HepG2 (cell line): Measurements from ENCODE around the gene TUBGCP4. TPM values are rescaled to one million over a fixed set of nuclear protein-coding genes. Genes with fewer than 3 reads are reported as not detected.

Experiments
- ATAC-seq: fragments of 200-7000 bp; cut with Tn5 transposase; 3 replicates; pipeline ENCODE4 v1.9.1; 2020; ENCODE audit warnings: mild to moderate bottlenecking, moderate library complexity
- BruUV-seq: library from RNA; stranded (reverse); fragments of 400-500 nt; replicated peaks from 2 replicates; lab custom pipeline; 2021; lab: Mats Ljungman, UMichigan
- CTCF ChIA-PET: fragments of 300-600 bp; formaldehyde crosslinking; extraction: SDS; loops from one replicate; lab custom pipeline; 2021; ENCODE audit warnings: low total read pairs, inconsistent platforms, low intra/inter-chr PET ratio; lab: Yijun Ruan, JAX
- POLR2A ChIA-PET: fragments of 350-600 bp; sonication (Branson Sonifier 250); formaldehyde crosslinking; loops from one replicate; lab custom pipeline; 2020; ENCODE audit warnings: antibody characterized with exemption, inconsistent platforms; lab: Yijun Ruan, JAX
- DNase-seq: peaks from one replicate; pipeline ENCODE4 v3.0.0-alpha.2; 2015; ENCODE audit warnings: low spot score
- FAIRE-seq: peaks from 3 replicates; lab custom pipeline; 2011; peaks lifted over from hg19 to GRCh38; lab: Jason Lieb, UNC
- H2AFZ ChIP-seq: one replicate; pipeline ENCODE4 v1.6.1; 2011; ENCODE audit warnings: low read length, inconsistent platforms
- H3K27ac ChIP-seq: fragments of 300-600 bp; 3 replicates; pipeline ENCODE4 v1.8.0; 2011; ENCODE audit warnings: mixed run types, mild to moderate bottlenecking, mixed read lengths, low read length, inconsistent platforms; ENCODE audit not compliant: insufficient read depth; ENCODE audit errors: extremely low read length
- H3K27me3 ChIP-seq, 2 experiments: fragments of 200-600 bp in 1 of 2; 2 replicates in 1 of 2; 3 replicates in 1 of 2; pipeline versions ENCODE4 v1.6.0 to v1.8.0; 2011; ENCODE audit warnings: low read length in 2 of 2, mild to moderate bottlenecking in 2 of 2, moderate library complexity in 2 of 2, inconsistent platforms in 1 of 2; ENCODE audit not compliant: insufficient read depth in 2 of 2, control insufficient read depth in 1 of 2
- H3K36me3 ChIP-seq, 2 experiments: fragments of 200-600 bp in 1 of 2; replicated peaks in 1 of 2; 2 replicates in 1 of 2; 3 replicates in 1 of 2; pipeline versions ENCODE4 v1.5.1 to v1.8.0; 2011; ENCODE audit warnings: low read length in 2 of 2, inconsistent platforms in 1 of 2; ENCODE audit not compliant: insufficient read depth in 2 of 2, control insufficient read depth in 1 of 2
- H3K4me1 ChIP-seq: 2 replicates; pipeline ENCODE4 v1.5.1; 2012; ENCODE audit warnings: low read length, inconsistent platforms; ENCODE audit not compliant: insufficient read depth
- H3K4me2 ChIP-seq: 2 replicates; pipeline ENCODE4 v1.6.0; 2011; ENCODE audit warnings: low read depth, low read length, inconsistent platforms
- H3K4me3 ChIP-seq, 3 experiments: fragments of 200-600 bp in 1 of 3; sonication (generic), shearing (Covaris generic) in 1 of 3; replicated peaks in 1 of 3; 2 replicates each; pipeline ENCODE4 v1.5.1; 2011 to 2016; ENCODE audit warnings: low read length in 3 of 3, inconsistent platforms in 2 of 3, low read depth in 2 of 3, mild to moderate bottlenecking in 2 of 3, control low read depth in 1 of 3, mixed read lengths in 1 of 3; ENCODE audit not compliant: insufficient read depth in 1 of 3
- H3K79me2 ChIP-seq: one replicate; pipeline ENCODE4 v1.6.1; 2011; ENCODE audit warnings: low read length, inconsistent platforms; ENCODE audit not compliant: insufficient read depth
- H3K9ac ChIP-seq: 2 replicates; pipeline ENCODE4 v1.6.0; 2011; ENCODE audit warnings: mild to moderate bottlenecking, low read depth, low read length, inconsistent platforms; ENCODE audit not compliant: insufficient read depth
- H3K9me3 ChIP-seq: 2 replicates; pipeline ENCODE4 v1.5.1; 2012; ENCODE audit warnings: mild to moderate bottlenecking, low read length
- H4K20me1 ChIP-seq: 2 replicates; pipeline ENCODE4 v1.6.0; 2011; ENCODE audit warnings: inconsistent platforms, mild to moderate bottlenecking, low read length, moderate library complexity; ENCODE audit not compliant: insufficient read depth
- ATF1 ChIP-seq: IDR thresholded peaks from 2 replicates; pipeline ENCODE4 v1.6.1; 2016; ENCODE audit warnings: mild to moderate bottlenecking, control low read depth
- BRD4 ChIP-seq: sonication (generic); formaldehyde crosslinking; IDR thresholded peaks from 2 replicates; pipeline ENCODE4 v1.4.0; 2020; ENCODE audit warnings: missing genetic modification reagents
- FOXA3 ChIP-seq: IDR thresholded peaks from 2 replicates; pipeline ENCODE4 v1.6.1; 2016; ENCODE audit warnings: missing genetic modification reagents, missing compliant biosample characterization
- JUND ChIP-seq: sonication (generic); formaldehyde crosslinking; IDR thresholded peaks from 2 replicates; pipeline ENCODE4 v1.8.0; 2022; ENCODE audit warnings: mild to moderate bottlenecking, missing genetic modification reagents
- SAFB2 ChIP-seq: sonication (generic); formaldehyde crosslinking; IDR thresholded peaks from 2 replicates; pipeline ENCODE4 v1.5.1; 2020; ENCODE audit warnings: missing genetic modification reagents, low read depth, mild to moderate bottlenecking, borderline replicate concordance
- SPEN ChIP-seq: sonication (generic); formaldehyde crosslinking; IDR thresholded peaks from 2 replicates; pipeline ENCODE4 v1.5.1; 2020; ENCODE audit warnings: low read depth, mild to moderate bottlenecking, missing genetic modification reagents
- SRF ChIP-seq: IDR thresholded peaks from 2 replicates; pipeline ENCODE4 v1.6.1; 2011; ENCODE audit warnings: mild to moderate bottlenecking, low read depth, low read length, moderate library complexity
- ZBTB8A ChIP-seq: sonication (generic); formaldehyde crosslinking; IDR thresholded peaks from 2 replicates; pipeline ENCODE4 v1.4.0; 2020; ENCODE audit warnings: mild to moderate bottlenecking, low read depth, missing genetic modification reagents, borderline replicate concordance
- ZNF10 ChIP-seq: sonication (generic); formaldehyde crosslinking; IDR thresholded peaks from 2 replicates; pipeline ENCODE4 v1.4.0; 2020; ENCODE audit warnings: mild to moderate bottlenecking, low read depth, missing genetic modification reagents, borderline replicate concordance
- ZNF333 ChIP-seq: sonication (generic); formaldehyde crosslinking; IDR thresholded peaks from 2 replicates; pipeline ENCODE4 v1.4.0; 2020; ENCODE audit warnings: mild to moderate bottlenecking, missing genetic modification reagents, borderline replicate concordance
- ZNF747 ChIP-seq: sonication (generic); formaldehyde crosslinking; IDR thresholded peaks from 2 replicates; pipeline ENCODE4 v1.8.1; 2023; ENCODE audit warnings: missing genetic modification reagents, mild to moderate bottlenecking, borderline replicate concordance
- ZSCAN20 ChIP-seq: sonication (generic); formaldehyde crosslinking; IDR thresholded peaks from 2 replicates; pipeline ENCODE4 v1.4.0; 2020; ENCODE audit warnings: missing genetic modification reagents, mild to moderate bottlenecking, borderline replicate concordance
- WGBS: methylation state at CpG from one replicate; pipeline ENCODE4 v1.1.6; 2017; ENCODE audit warnings: low lambda C conversion rate; 5-methylcytosine and 5-hydroxymethylcytosine counted together
- in situ Hi-C: cut with HindIII; loops from 2 replicates; pipeline ENCODE4 v1.10.0; 2017; ENCODE audit warnings: low pct_unique_long_range_greater_than_20kb; ENCODE audit not compliant: extremely low pct_ligation_motif_present
- intact Hi-C: fragments of 100-400 bp; cut with micrococcal nuclease; formaldehyde crosslinking; loops from one replicate; pipeline ENCODE4 v1.10.0; 2022; ENCODE audit not compliant: unreplicated experiment
- polyA plus RNA-seq, 8 experiments: library from polyadenylated mRNA; depleted of rRNA in 3 of 8; stranded (reverse) in 7 of 8; unstranded in 1 of 8; fragments of >200 nt; fragmentation: Illumina TruSeq in 4 of 8; extraction: Trizol in 4 of 8; gene quantifications; 2 replicates each; pipeline versions ENCODE4 v1.2.1 to v1.2.3, GENCODE V29; 2011 to 2016; ENCODE audit warnings: low read depth in 4 of 8, missing spikeins in 1 of 8, mixed read lengths in 1 of 8; ENCODE audit not compliant: insufficient read depth in 1 of 8
- total RNA-seq, 5 experiments: library from RNA; depleted of rRNA; stranded (reverse); fragments of >200 nt; fragmentation: Illumina TruSeq; extraction: Trizol; gene quantifications; 2 replicates each; pipeline ENCODE4 v1.2.3, GENCODE V29; 2016; ENCODE audit warnings: low read depth in 1 of 5
- TF ChIP-seq, protein P1 (sequence below): sonication (generic); formaldehyde crosslinking; IDR thresholded peaks from 2 replicates; pipeline ENCODE4 v1.5.0; 2020; ENCODE audit warnings: mild to moderate bottlenecking, missing genetic modification reagents, borderline replicate concordance
- TF ChIP-seq, protein P2 (sequence below): sonication (generic); formaldehyde crosslinking; IDR thresholded peaks from 2 replicates; pipeline ENCODE4 v1.5.0; 2020; ENCODE audit warnings: mild to moderate bottlenecking, low read depth, missing genetic modification reagents, borderline replicate concordance
- TF ChIP-seq, protein P3 (sequence below): sonication (generic); formaldehyde crosslinking; IDR thresholded peaks from 2 replicates; pipeline ENCODE4 v1.5.1; 2020; ENCODE audit warnings: missing genetic modification reagents, mild to moderate bottlenecking, borderline replicate concordance

TUBGCP4 gene
- total and polyA plus RNA-seq, 2 of the 13 experiments (the other 11 are each of a cell fraction or from before 2014, with no cell fraction given) = 15.0 to 20.5 TPM

DNA sequence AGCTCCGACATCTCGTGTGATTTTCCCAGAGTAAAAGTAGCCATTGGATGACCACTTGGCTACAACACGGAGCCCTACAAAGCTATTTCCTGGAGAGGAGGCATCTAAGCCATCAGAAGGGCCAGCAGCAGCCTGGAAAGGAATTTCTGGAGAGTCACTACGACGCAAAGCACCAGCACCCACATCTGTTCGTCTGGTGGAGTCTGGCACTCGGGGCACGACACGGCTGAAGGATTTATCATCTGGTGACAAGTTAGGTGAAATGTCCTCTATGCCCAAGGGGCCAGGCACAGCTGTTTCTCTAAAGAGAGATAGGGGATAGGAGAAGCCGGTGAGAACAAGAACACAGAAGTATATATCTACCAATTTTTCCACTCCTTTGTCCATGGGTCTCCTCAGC, 49.5 kb downstream of the TUBGCP4 start:
- no peak overlapping the region for H3K4me3 ChIP-seq
- WGBS = 97% methylated on average over 4 of the region's 10 CpGs
- no peaks in the 10 kb centered on the region for H3K4me1 ChIP-seq
- H4K20me1 ChIP-seq = no peaks in the 10 kb centered on the region
- no peak overlapping the region for H3K27ac ChIP-seq
- DNase-seq = no peak
- H3K27me3 ChIP-seq = no peaks in the 10 kb centered on the region
- H3K36me3 ChIP-seq = peaks cover 14 to 52% of the 10 kb centered on the region in 2 experiments; a peak in 4 of 5 replicates
- H3K79me2 ChIP-seq = no peaks in the 10 kb centered on the region
- no peak for ATAC-seq
- BruUV-seq = no TSS peak
- POLR2A ChIA-PET = no interaction called here
- no peak overlapping the region for H3K9ac ChIP-seq
- CTCF ChIA-PET = no interaction called here
- in situ Hi-C loops = no loop called here
- FAIRE-seq = no peak
- no peak overlapping the region for H3K4me2 ChIP-seq
- H2AFZ ChIP-seq = no peak overlapping the region
- no peaks in the 10 kb centered on the region for H3K9me3 ChIP-seq
- intact Hi-C loops = no loop called here
- TF ChIP-seq FOXA3 (CRISPR knock-in tag) (no peak), ATF1 (CRISPR knock-in tag) (no peak), ZNF333 (CRISPR knock-in tag) (no peak), SPEN (CRISPR knock-in tag) (no peak), SAFB2 (CRISPR knock-in tag) (no peak), SRF (no peak), ZNF10 (no peak), ZSCAN20 (CRISPR knock-in tag) (no peak), ZNF747 (CRISPR knock-in tag) (no peak), BRD4 (CRISPR knock-in tag) (no peak), ZBTB8A (CRISPR knock-in tag) (no peak), JUND (CRISPR knock-in tag) (no peak)
- TF ChIP-seq, protein P1, sequence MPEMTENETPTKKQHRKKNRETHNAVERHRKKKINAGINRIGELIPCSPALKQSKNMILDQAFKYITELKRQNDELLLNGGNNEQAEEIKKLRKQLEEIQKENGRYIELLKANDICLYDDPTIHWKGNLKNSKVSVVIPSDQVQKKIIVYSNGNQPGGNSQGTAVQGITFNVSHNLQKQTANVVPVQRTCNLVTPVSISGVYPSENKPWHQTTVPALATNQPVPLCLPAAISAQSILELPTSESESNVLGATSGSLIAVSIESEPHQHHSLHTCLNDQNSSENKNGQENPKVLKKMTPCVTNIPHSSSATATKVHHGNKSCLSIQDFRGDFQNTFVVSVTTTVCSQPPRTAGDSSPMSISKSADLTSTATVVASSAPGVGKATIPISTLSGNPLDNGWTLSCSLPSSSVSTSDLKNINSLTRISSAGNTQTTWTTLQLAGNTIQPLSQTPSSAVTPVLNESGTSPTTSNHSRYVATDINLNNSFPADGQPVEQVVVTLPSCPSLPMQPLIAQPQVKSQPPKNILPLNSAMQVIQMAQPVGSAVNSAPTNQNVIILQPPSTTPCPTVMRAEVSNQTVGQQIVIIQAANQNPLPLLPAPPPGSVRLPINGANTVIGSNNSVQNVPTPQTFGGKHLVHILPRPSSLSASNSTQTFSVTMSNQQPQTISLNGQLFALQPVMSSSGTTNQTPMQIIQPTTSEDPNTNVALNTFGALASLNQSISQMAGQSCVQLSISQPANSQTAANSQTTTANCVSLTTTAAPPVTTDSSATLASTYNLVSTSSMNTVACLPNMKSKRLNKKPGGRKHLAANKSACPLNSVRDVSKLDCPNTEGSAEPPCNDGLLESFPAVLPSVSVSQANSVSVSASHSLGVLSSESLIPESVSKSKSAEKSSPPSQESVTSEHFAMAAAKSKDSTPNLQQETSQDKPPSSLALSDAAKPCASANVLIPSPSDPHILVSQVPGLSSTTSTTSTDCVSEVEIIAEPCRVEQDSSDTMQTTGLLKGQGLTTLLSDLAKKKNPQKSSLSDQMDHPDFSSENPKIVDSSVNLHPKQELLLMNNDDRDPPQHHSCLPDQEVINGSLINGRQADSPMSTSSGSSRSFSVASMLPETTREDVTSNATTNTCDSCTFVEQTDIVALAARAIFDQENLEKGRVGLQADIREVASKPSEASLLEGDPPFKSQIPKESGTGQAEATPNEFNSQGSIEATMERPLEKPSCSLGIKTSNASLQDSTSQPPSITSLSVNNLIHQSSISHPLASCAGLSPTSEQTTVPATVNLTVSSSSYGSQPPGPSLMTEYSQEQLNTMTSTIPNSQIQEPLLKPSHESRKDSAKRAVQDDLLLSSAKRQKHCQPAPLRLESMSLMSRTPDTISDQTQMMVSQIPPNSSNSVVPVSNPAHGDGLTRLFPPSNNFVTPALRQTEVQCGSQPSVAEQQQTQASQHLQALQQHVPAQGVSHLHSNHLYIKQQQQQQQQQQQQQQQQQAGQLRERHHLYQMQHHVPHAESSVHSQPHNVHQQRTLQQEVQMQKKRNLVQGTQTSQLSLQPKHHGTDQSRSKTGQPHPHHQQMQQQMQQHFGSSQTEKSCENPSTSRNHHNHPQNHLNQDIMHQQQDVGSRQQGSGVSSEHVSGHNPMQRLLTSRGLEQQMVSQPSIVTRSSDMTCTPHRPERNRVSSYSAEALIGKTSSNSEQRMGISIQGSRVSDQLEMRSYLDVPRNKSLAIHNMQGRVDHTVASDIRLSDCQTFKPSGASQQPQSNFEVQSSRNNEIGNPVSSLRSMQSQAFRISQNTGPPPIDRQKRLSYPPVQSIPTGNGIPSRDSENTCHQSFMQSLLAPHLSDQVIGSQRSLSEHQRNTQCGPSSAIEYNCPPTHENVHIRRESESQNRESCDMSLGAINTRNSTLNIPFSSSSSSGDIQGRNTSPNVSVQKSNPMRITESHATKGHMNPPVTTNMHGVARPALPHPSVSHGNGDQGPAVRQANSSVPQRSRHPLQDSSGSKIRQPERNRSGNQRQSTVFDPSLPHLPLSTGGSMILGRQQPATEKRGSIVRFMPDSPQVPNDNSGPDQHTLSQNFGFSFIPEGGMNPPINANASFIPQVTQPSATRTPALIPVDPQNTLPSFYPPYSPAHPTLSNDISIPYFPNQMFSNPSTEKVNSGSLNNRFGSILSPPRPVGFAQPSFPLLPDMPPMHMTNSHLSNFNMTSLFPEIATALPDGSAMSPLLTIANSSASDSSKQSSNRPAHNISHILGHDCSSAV (CRISPR knock-in tag) = no peak
- TF ChIP-seq, protein P2, sequence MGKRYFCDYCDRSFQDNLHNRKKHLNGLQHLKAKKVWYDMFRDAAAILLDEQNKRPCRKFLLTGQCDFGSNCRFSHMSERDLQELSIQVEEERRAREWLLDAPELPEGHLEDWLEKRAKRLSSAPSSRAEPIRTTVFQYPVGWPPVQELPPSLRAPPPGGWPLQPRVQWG = no peak
- TF ChIP-seq, protein P3, sequence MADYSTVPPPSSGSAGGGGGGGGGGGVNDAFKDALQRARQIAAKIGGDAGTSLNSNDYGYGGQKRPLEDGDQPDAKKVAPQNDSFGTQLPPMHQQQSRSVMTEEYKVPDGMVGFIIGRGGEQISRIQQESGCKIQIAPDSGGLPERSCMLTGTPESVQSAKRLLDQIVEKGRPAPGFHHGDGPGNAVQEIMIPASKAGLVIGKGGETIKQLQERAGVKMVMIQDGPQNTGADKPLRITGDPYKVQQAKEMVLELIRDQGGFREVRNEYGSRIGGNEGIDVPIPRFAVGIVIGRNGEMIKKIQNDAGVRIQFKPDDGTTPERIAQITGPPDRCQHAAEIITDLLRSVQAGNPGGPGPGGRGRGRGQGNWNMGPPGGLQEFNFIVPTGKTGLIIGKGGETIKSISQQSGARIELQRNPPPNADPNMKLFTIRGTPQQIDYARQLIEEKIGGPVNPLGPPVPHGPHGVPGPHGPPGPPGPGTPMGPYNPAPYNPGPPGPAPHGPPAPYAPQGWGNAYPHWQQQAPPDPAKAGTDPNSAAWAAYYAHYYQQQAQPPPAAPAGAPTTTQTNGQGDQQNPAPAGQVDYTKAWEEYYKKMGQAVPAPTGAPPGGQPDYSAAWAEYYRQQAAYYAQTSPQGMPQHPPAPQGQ = no peak
